K562 (cell line): ENCODE data around the gene PCBP2. TPM values are rescaled to one million over a fixed set of nuclear protein-coding genes. Genes with fewer than 3 reads are reported as not detected.

Source experiments
- EP400 ChIP-seq: fragments of 450-650 bp; IDR thresholded peaks from 2 replicates; pipeline ENCODE4 v1.6.1; 2017; ENCODE audit warnings: antibody characterized with exemption, mild to moderate bottlenecking, moderate library complexity
- HDAC1 ChIP-seq, 2 experiments: fragments of 450-650 bp; IDR thresholded peaks; 2 replicates each; pipeline ENCODE4 v1.6.1; 2016 to 2017; ENCODE audit warnings: inconsistent platforms in 1 of 2, mild to moderate bottlenecking in 1 of 2, moderate library complexity in 1 of 2
- IFI16 ChIP-seq: fragments of 250-450 bp; sonication (Bioruptor Pico); IDR thresholded peaks from 2 replicates; pipeline ENCODE4 v2.1.2; 2022; ENCODE audit warnings: mild to moderate bottlenecking, inconsistent platforms
- KAT7 ChIP-seq: sonication (generic); formaldehyde crosslinking; IDR thresholded peaks from 2 replicates; pipeline ENCODE4 v1.8.0; 2022; ENCODE audit warnings: missing genetic modification reagents, mild to moderate bottlenecking, borderline replicate concordance
- LEF1 ChIP-seq: fragments of 450-650 bp; IDR thresholded peaks from 2 replicates; pipeline ENCODE4 v1.6.1; 2016; ENCODE audit warnings: mild to moderate bottlenecking
- MYC ChIP-seq, 2 experiments: fragments of 250-450 bp in 1 of 2; sonication (Bioruptor Pico) in 1 of 2; IDR thresholded peaks; 2 replicates each; pipeline versions ENCODE4 v1.5.1 to v1.6.1; 2012 to 2021; ENCODE audit warnings: low read depth in 2 of 2, borderline replicate concordance in 1 of 2, improper control_type of control experiment in 1 of 2, low read length in 1 of 2, mild to moderate bottlenecking in 1 of 2, moderate library complexity in 1 of 2
- NBN ChIP-seq: fragments of 450-650 bp; IDR thresholded peaks from 2 replicates; pipeline ENCODE4 v1.6.1; 2016; ENCODE audit warnings: low read depth, mild to moderate bottlenecking
- NCOA4 ChIP-seq: fragments of 450-650 bp; IDR thresholded peaks from 2 replicates; pipeline ENCODE4 v1.6.1; 2018; ENCODE audit warnings: mild to moderate bottlenecking; ENCODE audit not compliant: partially characterized antibody
- NFIX ChIP-seq: fragments of 250-450 bp; sonication (Bioruptor Pico); IDR thresholded peaks from 2 replicates; pipeline ENCODE4 v1.4.0; 2020; ENCODE audit warnings: low read depth, mild to moderate bottlenecking, moderate library complexity
- NR1H2 ChIP-seq: sonication (generic); formaldehyde crosslinking; IDR thresholded peaks from 2 replicates; pipeline ENCODE4 v1.4.0; 2020; ENCODE audit warnings: mild to moderate bottlenecking, missing genetic modification reagents
- PBX2 ChIP-seq, 2 experiments: IDR thresholded peaks in 1 of 2; conservative IDR thresholded peaks in 1 of 2; 2 replicates each; pipeline ENCODE4 v1.6.1; 2016; ENCODE audit warnings: low read depth in 2 of 2, mild to moderate bottlenecking in 1 of 2, missing compliant biosample characterization in 1 of 2, missing genetic modification characterization in 1 of 2, moderate library complexity in 1 of 2
- PHB2 ChIP-seq: fragments of 450-650 bp; IDR thresholded peaks from 2 replicates; pipeline ENCODE4 v1.6.1; 2017; ENCODE audit warnings: low read depth
- PHF8 ChIP-seq: fragments of 200-600 bp; sonication (generic); IDR thresholded peaks from 2 replicates; pipeline ENCODE4 v1.6.1; 2012; ENCODE audit warnings: mixed run types, mild to moderate bottlenecking, inconsistent platforms, low read length, moderate library complexity, borderline replicate concordance
- PURB ChIP-seq: sonication (generic); formaldehyde crosslinking; IDR thresholded peaks from 2 replicates; pipeline ENCODE4 v1.9.0; 2021; ENCODE audit warnings: low read depth, mild to moderate bottlenecking, missing genetic modification reagents
- TRIM28 ChIP-seq: fragments of 450-650 bp; IDR thresholded peaks from 2 replicates; pipeline ENCODE4 v1.6.1; 2017
- ZEB2 ChIP-seq: fragments of 450-650 bp; IDR thresholded peaks from 2 replicates; pipeline ENCODE4 v1.6.1; 2016
- ZNF146 ChIP-seq: IDR thresholded peaks from one replicate; pipeline ENCODE4 v1.6.1; 2018; ENCODE audit warnings: missing compliant biosample characterization; ENCODE audit not compliant: unreplicated experiment
- ZNF583 ChIP-seq: fragments of 250-450 bp; sonication (Bioruptor Pico); IDR thresholded peaks from 2 replicates; pipeline ENCODE4 v1.4.0; 2020
- ZNF592 ChIP-seq: fragments of 450-650 bp; IDR thresholded peaks from 2 replicates; pipeline ENCODE4 v1.6.1; 2017; ENCODE audit warnings: antibody characterized with exemption, mild to moderate bottlenecking
- ZNF785 ChIP-seq: fragments of 250-450 bp; sonication (Bioruptor Pico); IDR thresholded peaks from 2 replicates; pipeline ENCODE4 v1.4.0; 2020; ENCODE audit warnings: mild to moderate bottlenecking
- polyA plus RNA-seq, 8 experiments: library from polyadenylated mRNA; depleted of rRNA in 4 of 8; stranded (reverse) in 5 of 8; unstranded in 3 of 8; fragments of >200 nt; fragmentation: Nextera tagmentation in 2 of 8; fragmentation: Illumina TruSeq in 1 of 8; extraction: Ambion mirVana in 2 of 8; extraction: Trizol in 1 of 8; gene quantifications; 2 replicates each; pipeline versions ENCODE4 v1.2.1 to v1.2.3, GENCODE V29; 2011 to 2014; ENCODE audit warnings: inconsistent platforms in 1 of 8, missing spikeins in 1 of 8
- total RNA-seq, 7 experiments: library from RNA; depleted of rRNA in 6 of 7; stranded (reverse); fragments of >200 nt in 6 of 7; fragmentation: Illumina TruSeq in 2 of 7; extraction: Trizol in 2 of 7; gene quantifications; 2 replicates each; pipeline versions ENCODE4 v1.2.1 to v1.2.3, GENCODE V29; 2011 to 2021; ENCODE audit warnings: low replicate concordance in 1 of 7

Gene PCBP2
- total and polyA plus RNA-seq, 9 of the 15 experiments (the other 6 are each of a cell fraction or from before 2014, with no cell fraction given): 137 to 831 (median 328) TPM

- TF ChIP-seq NR1H2: no peak
- no peak for TF ChIP-seq ZNF592
- no peak; the same call in 1 of the 2 replicates for TF ChIP-seq PBX2 (CRISPR knock-in tag; IDR thresholded peaks at IDR 0.05; ENCODE audit: low read depth)
- TF ChIP-seq PBX2 (tag; conservative IDR thresholded peaks at IDR 0.05; ENCODE audit: low read depth): peak; percentile 87
- no peak for TF ChIP-seq EP400
- no peak for TF ChIP-seq KAT7 (CRISPR knock-in tag)
- no peak for TF ChIP-seq ZEB2
- no peak for TF ChIP-seq NCOA4
- no peak for TF ChIP-seq ZNF785 (CRISPR knock-in tag)
- 0 out of 2 replicates have a peak, but pooled peaks have one; percentile 14 for TF ChIP-seq LEF1
- no peak for TF ChIP-seq NBN
- no peak for TF ChIP-seq PHF8
- peak in 1 of 2 experiments; percentile 22; a peak in 1 of 4 replicates for TF ChIP-seq HDAC1 (IDR thresholded peaks at IDR 0.05)
- no peak for TF ChIP-seq MYC (IDR thresholded peaks at IDR 0.05; ENCODE audit: low read depth, low read length)
- TF ChIP-seq MYC (CRISPR knock-in tag; IDR thresholded peaks at IDR 0.05; ENCODE audit: borderline replicate concordance, low read depth): no peak
- TF ChIP-seq TRIM28: no peak
- TF ChIP-seq ZNF146 (CRISPR knock-in tag): no peak
- no peak for TF ChIP-seq PHB2
- no peak for TF ChIP-seq IFI16 (CRISPR knock-in tag)
- TF ChIP-seq ZNF583 (CRISPR knock-in tag): 0 out of 2 replicates have a peak, but pooled peaks have one; percentile 13
- no peak for TF ChIP-seq PURB (CRISPR knock-in tag)
- TF ChIP-seq NFIX (CRISPR knock-in tag): no peak
Measured at GRCh38 chr12:53493610-53494391, 41.9 kb downstream of the PCBP2 start (continued).
